NCI-H128 (cell line): Measurements from ENCODE around the gene PPP2R5B.
A peak's percentile ranks its signal among the peaks of the same experiment; 100 is the strongest.

Source experiments
- DNase-seq: peaks from one replicate; lab custom pipeline; 2025; ENCODE audit not compliant: unreplicated experiment; lab: John Stamatoyannopoulos, UW

Gene PPP2R5B

DNA sequence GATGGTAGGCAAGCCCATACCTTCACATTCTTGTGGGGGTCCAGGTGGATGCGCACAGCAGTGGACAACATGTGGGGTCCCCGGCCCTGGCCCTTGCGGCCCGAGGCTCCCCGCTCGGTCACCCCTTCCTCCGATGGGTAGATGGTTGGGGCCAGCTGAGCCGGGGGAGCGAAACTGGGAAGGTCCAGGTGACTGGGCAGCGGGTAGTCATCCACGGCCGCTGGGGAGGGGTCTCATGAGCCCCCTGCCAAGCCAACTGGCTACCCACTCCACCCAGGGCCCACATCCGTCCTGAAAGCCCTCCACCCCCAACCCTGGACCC is 18.2 kb upstream of the PPP2R5B start:
- DNase-seq, result no peak

DNA sequence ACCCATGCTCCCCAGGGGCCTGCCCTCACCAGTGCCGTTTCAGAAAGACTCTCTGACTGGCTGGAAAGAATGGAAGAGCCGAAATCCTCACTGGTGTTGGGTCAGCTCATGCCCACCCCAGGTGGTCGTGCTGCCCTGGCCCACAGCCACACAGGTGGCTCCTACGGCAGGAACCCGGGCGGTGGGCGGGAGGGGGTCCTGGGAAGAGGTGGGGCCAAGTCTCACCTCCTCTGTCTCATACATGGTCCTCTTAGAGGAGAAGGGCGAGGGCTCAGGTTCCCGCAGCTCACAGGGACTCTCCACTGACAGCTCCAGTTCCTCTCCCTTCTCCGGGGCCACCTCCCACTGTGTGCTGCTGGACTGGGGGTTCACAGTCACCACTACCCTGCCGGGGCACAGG is 15.7 kb upstream of the PPP2R5B start:
- no peak for DNase-seq

DNA sequence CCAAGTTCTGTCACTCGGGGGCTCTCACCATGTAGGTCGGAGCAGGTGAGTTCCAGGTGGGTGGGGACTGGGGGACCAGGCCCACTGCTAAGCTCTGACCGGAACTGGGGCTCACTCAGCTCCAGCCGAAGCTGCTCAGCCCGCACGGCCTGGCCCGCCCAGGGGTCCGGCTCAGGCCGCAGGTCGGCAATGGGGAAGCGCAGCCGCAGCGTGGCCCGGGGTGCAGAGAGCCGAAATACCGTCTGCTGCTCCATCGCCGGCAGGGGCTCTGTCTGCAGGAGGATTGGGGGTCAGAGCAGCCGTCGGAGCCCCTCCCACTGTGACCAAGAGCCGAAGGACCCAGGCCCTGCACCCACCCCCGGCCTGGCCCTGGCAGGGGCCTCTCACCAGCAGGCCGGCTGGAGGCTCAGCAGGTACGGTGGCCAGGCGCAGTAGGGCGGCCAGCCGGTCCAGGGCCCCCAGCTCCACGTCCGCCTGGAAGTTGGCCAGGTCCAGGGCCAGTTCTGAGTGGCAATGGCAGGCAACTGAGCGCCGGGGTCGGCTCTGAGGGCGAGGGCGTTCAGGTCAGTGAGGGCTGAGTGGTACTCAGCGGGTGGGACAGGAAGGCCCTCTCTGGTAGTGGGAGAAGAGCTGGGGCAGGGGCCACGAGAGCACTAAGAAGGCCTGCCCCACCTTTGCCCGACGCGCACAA is 14.7 kb upstream of the PPP2R5B start:
- DNase-seq, result no peak

DNA sequence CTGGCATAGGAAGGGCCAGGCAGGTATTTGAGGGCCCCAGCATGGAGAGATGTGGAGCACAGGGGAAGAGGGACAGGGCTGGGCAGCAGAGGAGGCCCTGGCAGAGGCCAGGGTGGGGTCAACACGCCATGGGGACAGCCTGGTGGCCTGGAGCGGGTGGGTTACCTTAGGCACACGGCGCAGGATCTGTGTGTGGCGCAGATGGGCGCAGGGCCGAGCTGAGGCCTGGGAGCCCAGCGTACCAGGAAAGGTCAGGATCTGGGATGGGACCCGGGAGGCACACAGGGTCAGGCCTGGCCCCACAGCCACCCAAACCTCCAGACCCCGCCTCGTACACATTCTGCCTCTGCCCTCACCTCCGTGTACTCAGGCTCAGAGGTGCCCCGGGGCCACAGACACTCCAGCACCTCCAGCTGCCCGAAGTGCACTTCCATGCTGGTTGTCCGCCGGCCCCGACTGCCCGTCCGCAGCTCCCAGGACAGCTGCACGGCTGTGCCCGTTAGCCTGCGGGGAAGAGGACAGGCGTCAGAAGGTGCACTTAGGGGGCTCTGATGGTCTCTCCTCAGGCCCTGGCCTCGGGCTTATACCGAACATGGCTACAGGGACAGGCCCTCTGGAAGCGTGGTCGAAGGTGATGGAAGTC is 13.9 kb upstream of the PPP2R5B start:
- no peak for DNase-seq

DNA sequence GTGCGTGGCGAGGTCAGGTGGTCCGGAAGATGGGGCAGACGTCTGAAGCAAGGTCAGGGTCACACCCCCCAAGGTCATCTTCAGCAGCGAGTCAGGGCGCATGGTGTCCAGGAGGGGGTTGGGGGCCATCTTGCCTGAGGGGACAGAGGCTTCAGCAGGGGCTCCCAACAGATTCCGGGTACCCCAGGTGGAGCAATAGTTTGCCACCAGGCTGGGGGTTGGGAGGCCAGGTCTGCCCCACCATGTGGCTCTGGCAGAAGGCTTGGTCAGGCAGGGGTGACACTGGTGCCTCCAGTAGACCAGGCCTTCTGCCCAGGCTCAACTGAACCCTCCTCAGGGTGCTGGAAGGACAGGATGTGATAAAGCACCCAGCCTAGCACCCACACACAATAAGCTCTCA is 13.3 kb upstream of the PPP2R5B start:
- no peak for DNase-seq

DNA sequence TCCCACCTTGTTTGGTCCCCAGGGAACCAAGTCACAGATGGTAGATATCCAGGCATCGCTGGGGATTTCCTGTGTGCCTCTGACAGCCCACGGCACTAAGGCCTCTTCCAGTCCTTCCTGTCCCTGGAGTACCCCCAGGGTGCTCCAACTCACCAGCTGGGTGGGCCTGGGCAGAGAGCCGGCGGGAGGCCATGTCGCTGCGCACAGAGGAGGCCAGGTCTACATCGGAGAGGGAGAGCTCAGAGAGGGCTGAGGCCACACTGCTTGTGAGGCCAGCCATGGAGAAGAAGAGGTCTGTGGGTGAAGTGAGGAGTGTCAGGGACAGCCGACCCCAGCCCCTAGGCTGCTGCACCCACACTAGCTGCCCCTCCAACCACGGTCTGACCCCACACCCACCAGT is 12.8 kb upstream of the PPP2R5B start:
- DNase-seq, result no peak

DNA sequence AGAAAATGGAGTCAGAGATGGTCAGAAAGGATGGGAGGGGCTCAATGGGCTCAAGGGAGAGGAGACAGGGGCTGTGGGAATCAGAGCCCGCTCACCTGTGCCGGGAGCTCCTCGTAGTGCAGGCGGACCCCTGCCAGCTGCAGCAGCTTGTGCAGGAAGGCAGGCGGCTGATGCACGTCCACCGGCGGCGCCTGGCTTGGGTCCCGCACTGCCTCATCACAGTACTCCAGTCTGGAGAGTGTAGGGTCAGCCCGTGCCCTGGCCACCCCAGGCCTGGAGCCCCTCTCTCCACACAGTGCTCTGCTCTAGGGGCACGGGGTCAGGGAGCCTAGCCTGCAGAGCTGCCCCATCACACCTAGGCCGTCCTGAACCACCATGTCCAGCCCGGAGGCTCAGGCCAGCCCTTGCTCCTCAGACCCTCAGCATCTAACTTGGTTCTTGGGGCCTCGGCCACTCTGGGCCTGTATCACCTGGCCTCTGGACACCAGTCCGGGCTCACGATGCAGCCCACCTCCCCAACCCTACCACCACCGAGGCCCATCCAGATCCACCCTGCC is 11.2 kb upstream of the PPP2R5B start:
- DNase-seq, result no peak

DNA sequence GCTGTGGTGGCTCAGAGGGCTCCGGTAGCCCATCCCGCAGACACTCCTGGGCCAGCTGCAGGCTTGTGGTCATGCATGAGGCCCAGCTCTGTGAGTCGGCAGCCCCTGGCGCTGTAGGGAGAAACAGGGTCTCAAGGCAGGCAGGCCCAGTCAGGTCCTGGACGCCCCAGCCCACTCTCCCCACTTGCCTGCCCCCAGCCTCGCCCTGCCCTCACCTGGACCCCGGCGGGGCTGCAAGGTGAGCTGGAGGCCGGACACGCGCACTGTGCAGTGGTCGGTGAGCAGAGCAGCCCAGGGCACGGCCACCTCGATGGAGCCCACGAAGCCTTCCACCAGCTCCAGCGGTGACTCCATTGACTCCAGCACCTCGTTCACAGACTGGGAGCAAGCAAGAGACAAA is 10.4 kb upstream of the PPP2R5B start:
- DNase-seq, result no peak

DNA sequence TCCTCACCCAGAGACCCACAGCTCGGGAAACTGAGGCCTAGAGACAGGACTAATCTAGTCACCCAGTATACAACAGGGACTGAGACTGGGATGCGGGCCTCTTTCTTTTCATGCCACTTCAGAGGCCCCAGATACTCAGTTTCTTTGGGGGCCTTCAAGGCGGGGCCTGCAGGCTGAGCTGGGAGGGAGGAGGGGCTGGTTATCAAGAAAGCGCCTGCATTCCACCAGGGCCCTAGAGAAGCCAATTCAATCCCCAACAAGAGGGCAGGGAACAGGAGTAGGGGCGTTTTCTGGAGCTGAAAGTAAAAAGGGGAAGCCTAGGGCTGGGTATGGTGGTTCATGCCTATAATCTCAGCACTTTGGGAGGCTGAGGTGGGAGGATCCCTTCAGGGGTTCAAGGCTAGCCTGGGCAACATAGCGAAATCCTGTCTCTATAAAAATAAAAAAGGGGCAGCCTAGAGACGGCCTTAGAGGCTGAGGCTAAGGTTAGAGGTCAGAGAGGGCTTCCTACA is 9.1 kb upstream of the PPP2R5B start:
- no peak for DNase-seq

DNA sequence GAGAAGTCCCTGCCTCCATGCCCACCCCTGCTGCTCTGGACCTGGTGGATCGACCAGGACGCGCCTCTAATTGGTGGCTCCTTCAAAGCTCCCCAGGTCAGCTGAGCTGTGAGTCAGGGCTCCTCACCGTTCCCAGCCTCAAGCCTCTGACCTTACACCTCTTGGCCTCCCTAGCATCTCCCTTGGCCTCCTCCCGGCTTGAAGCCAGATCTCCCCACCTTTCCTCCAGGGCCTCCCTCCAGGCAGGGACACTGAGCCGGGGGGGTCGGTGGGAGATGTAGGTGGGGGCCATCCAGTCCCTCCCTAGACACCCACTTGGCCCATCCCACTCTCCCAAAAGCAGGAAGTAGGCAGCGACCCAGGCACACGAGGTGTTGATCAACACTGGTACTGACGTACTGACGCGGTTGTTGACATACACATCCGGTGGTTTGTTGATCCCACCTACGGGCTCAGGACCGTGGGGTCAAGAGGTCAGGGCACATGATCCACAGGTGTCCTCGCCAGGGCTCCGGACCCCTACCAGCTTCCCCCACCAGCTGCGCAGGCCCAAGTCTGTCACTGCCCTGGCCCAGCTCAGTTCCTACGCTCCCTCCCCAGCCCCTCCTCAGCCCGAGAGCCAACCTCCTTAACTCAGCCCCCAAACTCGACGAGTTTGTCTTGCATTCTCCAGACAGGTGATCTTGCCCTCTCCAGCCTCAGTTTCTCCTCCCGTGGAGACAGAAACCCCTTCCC is 8.3 kb upstream of the PPP2R5B start:
- no peak for DNase-seq

DNA sequence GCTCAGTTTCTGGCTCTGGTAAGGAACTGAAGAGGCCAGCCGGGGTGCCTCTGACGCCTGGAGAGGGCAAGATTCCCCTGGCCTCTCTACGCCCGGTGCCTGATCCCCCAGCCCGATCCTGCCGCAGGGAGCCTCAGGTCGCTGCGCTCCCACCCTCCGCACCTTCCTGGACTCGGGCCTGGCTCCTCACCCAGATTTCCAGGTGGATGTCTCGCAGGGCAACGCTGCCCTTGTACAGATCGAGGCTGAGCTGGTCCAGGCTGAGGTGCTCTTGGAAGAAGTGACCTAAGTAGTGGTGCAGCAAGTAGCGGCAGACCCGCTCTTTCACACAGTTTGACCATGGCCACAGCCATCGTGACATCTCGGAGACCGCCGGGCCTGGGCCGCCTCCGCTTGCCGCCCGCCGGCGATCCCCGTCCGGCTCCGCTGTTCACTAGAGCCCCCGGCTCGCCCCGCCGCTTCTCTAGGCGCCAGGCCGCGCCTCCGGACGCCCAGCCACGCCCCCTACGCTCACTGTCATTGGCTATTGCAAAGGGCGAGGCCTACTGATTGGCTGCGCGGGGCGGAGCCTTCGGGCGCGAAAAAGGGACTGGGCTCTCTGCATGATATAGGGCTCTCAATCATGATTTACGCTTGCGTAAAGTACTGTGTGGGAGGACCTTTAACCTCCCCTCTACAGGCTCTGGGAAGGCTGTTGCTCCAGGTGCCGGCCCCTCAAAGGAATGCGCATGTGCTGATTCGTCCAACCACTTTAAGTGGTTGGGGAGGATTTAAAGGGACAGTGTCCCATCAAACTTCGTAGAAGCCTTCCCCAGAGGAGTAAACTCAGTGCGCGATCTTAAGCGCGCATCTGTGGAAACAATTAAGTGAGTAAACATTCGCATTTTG is 7.5 kb upstream of the PPP2R5B start, which contains the start of gene ATG2A:
TSS of gene ATG2A (minus strand) at position 435 of the 888 bp plus-strand sequence. CDS start at position 361, 74 bp downstream.
- DNase-seq, result peak; percentile 98

DNA sequence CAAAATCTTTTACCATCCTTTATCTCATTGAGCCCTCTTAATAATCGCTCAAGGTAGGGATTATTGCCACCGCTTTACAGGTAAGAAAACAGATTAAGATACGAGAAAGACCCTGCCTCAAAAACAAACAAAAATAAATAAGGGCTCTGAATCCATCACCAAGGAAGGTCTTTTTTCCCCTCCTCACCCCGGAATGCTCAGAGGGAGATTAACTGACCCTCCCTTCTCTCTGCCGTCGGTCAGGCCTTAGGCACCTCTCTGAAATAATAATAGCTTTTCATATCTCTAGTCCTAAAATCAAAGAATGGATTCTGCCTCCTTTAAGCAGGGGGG is 6.9 kb upstream of the PPP2R5B start:
- DNase-seq, result no peak

DNA sequence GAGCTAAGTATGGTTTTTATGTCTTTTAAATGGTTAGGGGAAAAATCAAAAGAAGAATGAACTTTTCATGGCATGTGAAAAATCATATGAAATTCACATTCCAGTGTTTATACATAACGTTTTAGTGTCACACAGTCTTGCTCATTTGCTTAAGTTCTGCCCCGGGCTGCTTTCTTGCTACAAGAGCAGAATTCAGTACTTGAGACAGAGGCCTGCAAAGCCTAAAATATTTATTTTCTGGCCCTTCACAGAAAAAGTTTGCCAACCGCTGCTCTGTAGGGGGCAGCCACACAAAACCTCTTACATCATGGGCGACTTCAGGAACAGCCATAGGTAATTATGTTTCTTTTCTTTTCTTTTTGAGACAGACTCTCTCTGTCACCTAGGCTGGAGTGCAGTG is 6.5 kb upstream of the PPP2R5B start:
- no peak for DNase-seq

DNA sequence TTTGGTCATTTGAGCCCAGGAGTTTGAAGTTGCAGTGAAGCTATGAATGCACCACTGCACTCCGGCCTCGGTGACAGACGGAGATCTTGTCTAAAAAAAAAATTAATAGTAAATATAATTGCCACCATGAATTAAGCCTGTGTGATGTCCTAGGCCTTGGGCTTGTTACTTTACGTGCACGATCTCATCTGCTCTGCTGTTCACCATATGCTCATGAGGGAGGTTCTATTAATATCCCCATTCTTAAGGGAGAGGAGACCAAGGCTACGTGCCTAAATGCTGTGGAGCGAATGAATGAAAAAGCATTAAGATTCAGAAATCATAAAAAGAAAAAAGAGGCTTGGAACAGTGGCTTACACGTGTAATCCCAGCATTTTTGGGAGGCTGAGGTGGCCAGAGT is 4.9 kb upstream of the PPP2R5B start:
- DNase-seq, result no peak

DNA sequence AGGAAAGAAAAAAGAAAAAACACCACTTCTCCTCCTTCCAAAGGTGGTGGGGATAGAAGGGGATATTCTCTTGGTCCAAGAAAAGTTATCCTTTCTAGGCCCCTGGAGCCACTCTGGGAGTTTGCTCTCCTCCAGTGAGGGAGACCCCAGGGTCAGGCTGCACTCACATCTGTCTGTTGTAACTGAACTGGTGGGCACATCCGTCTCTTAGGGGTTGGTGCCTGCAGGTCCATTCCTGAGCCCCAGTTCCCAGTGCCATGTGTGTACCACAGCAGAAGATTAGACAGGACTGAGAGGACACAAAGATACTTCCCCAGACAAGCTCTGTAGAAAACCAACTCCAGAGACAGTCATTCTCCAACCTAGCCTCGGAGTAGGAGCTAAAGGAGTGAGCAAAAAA is 4.4 kb upstream of the PPP2R5B start:
- no peak for DNase-seq

DNA sequence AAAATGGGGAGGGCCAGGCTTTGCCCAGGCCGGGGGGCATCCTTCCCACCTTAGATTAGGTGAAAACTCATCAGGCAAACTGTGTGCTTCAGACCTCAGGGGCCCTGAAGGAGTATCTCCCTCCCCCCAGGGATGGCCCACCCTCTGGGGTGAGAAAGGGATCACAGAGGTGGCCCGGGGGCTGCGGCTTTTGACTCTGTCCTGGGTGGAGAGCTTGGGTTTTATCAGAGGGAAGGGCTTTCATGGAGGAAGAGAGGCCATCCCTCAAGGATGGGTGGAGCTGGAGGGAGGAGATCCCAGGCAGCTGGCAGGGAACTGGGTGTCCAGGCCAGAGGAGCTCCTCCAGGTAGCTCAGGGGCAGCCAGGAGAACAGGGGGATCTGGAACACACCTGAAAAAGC is 3.1 kb upstream of the PPP2R5B start:
- no peak for DNase-seq

DNA sequence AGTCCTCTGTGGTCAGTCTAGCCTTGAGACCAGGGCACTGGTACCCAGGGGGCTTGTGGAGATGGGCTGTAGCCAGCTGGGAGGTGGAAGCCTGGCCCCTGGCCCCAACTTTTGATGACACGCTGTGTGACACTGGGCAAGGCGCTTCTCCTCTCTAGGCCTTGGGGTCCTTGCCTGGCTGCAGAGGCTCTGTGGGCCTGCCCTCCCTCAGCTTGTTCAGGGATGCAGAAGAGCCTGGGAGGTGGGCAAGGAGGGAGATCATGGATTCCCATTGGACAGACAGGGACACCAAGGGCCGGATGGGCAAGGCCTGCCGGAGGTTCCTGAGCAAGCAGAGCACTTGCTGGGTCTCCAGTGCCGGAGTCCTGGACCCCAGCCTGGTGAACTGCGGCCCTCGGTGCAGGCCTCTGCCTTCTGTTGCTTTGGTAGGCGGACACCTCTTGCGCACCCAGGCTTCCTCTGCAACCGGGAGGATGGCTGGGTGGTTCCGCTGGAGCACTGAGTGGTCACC is 1.3 kb upstream of the PPP2R5B start:
- DNase-seq, result no peak

DNA sequence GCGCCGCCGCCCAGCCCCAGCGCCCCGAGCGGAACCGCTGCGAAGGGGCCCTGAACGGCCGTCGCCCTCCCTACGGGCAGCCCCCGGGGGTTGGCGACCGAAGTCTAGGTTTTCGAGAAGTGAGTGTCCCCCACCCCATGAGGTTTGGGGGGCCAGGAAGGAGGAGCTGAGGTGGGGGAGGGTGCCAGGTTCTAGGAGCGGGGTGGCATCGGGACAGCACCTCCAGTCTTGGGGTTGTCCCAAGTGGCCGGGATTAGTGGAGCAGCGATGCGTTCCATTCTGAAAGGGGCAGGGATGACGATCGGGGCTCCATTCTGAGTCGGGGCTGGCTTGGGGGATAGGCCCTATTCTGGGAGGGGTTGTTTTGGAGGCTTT is 408 bp downstream of the PPP2R5B start:
- DNase-seq, result no peak

DNA sequence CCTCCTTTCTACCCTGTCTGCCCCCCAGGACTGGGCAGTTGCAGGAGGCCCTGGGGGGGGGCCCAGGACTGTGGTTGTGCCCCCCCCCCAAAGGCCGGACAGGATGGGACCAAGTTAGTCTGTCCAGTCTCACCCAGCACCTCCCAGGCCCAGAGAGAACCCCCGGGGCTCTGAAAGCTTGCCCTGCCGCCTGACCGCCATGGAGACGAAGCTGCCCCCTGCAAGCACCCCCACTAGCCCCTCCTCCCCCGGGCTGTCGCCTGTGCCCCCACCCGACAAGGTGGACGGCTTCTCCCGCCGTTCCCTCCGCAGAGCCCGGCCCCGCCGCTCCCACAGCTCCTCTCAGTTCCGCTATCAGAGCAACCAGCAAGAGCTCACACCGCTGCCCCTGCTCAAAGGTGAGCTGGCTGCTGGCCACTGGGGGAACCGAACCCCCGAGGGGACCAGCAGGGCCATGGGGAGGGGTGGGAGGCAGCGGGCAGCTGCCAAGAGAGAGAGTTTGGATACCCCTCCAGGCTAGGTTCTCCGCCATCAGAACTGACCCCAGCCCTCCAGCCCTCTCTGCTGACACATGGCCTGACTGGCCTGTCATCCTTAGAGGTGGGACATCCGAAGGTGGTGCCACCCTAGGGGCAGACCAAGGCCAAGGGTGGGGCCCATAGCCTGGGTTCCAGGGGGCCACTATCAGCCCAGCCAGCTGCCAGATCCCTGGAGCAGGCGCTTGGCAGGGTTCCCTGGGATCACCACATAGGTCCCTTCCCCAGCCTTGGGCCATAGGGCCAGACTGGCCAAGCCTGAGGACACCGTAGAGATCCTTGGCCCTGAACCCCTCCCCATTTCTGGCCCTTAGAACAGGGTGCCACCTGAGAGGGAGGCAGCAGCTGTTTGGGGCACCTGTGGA is 1.3 kb downstream of the PPP2R5B start:
- DNase-seq, result no peak

DNA sequence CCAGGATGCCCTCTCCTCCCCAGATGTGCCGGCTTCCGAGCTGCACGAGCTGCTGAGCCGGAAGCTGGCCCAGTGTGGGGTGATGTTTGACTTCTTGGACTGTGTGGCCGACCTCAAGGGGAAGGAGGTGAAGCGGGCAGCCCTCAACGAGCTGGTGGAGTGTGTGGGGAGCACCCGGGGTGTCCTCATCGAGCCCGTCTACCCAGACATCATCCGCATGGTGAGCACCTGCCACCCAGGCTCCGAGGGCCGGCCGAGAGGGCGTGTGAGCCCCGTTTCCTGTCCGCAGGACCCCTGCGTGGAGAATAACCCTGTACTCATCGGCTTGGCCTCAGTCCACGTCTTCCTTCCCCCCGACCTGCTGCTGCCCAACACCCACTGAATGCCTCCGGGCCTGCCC is 2.2 kb downstream of the PPP2R5B start:
- no peak for DNase-seq
